HepG2 (cell line): ENCODE results near the gene GDF11. TPM values are rescaled to one million over a fixed set of nuclear protein-coding genes. Genes with fewer than 3 reads are reported as not detected.

ENCODE experiments used
- ATAC-seq: fragments of 200-7000 bp; cut with Tn5 transposase; 3 replicates; pipeline ENCODE4 v1.9.1; 2020; ENCODE audit warnings: mild to moderate bottlenecking, moderate library complexity
- BruUV-seq: library from RNA; stranded (reverse); fragments of 400-500 nt; replicated peaks from 2 replicates; lab custom pipeline; 2021; lab: Mats Ljungman, UMichigan
- CTCF ChIA-PET: fragments of 300-600 bp; formaldehyde crosslinking; extraction: SDS; loops from one replicate; lab custom pipeline; 2021; ENCODE audit warnings: low total read pairs, inconsistent platforms, low intra/inter-chr PET ratio; lab: Yijun Ruan, JAX
- POLR2A ChIA-PET: fragments of 350-600 bp; sonication (Branson Sonifier 250); formaldehyde crosslinking; loops from one replicate; lab custom pipeline; 2020; ENCODE audit warnings: antibody characterized with exemption, inconsistent platforms; lab: Yijun Ruan, JAX
- DNase-seq: peaks from one replicate; pipeline ENCODE4 v3.0.0-alpha.2; 2015; ENCODE audit warnings: low spot score
- FAIRE-seq: peaks from 3 replicates; lab custom pipeline; 2011; peaks lifted over from hg19 to GRCh38; lab: Jason Lieb, UNC
- H2AFZ ChIP-seq: one replicate; pipeline ENCODE4 v1.6.1; 2011; ENCODE audit warnings: low read length, inconsistent platforms
- H3K27ac ChIP-seq: fragments of 300-600 bp; 3 replicates; pipeline ENCODE4 v1.8.0; 2011; ENCODE audit warnings: mixed run types, mild to moderate bottlenecking, mixed read lengths, low read length, inconsistent platforms; ENCODE audit not compliant: insufficient read depth; ENCODE audit errors: extremely low read length
- H3K27me3 ChIP-seq, 2 experiments: fragments of 200-600 bp in 1 of 2; 2 replicates in 1 of 2; 3 replicates in 1 of 2; pipeline versions ENCODE4 v1.6.0 to v1.8.0; 2011; ENCODE audit warnings: low read length in 2 of 2, mild to moderate bottlenecking in 2 of 2, moderate library complexity in 2 of 2, inconsistent platforms in 1 of 2; ENCODE audit not compliant: insufficient read depth in 2 of 2, control insufficient read depth in 1 of 2
- H3K36me3 ChIP-seq, 2 experiments: fragments of 200-600 bp in 1 of 2; replicated peaks in 1 of 2; 2 replicates in 1 of 2; 3 replicates in 1 of 2; pipeline versions ENCODE4 v1.5.1 to v1.8.0; 2011; ENCODE audit warnings: low read length in 2 of 2, inconsistent platforms in 1 of 2; ENCODE audit not compliant: insufficient read depth in 2 of 2, control insufficient read depth in 1 of 2
- H3K4me1 ChIP-seq: 2 replicates; pipeline ENCODE4 v1.5.1; 2012; ENCODE audit warnings: low read length, inconsistent platforms; ENCODE audit not compliant: insufficient read depth
- H3K4me2 ChIP-seq: 2 replicates; pipeline ENCODE4 v1.6.0; 2011; ENCODE audit warnings: low read depth, low read length, inconsistent platforms
- H3K4me3 ChIP-seq, 3 experiments: fragments of 200-600 bp in 1 of 3; sonication (generic), shearing (Covaris generic) in 1 of 3; replicated peaks in 1 of 3; 2 replicates each; pipeline ENCODE4 v1.5.1; 2011 to 2016; ENCODE audit warnings: low read length in 3 of 3, inconsistent platforms in 2 of 3, low read depth in 2 of 3, mild to moderate bottlenecking in 2 of 3, control low read depth in 1 of 3, mixed read lengths in 1 of 3; ENCODE audit not compliant: insufficient read depth in 1 of 3
- H3K79me2 ChIP-seq: one replicate; pipeline ENCODE4 v1.6.1; 2011; ENCODE audit warnings: low read length, inconsistent platforms; ENCODE audit not compliant: insufficient read depth
- H3K9ac ChIP-seq: 2 replicates; pipeline ENCODE4 v1.6.0; 2011; ENCODE audit warnings: mild to moderate bottlenecking, low read depth, low read length, inconsistent platforms; ENCODE audit not compliant: insufficient read depth
- H3K9me3 ChIP-seq: 2 replicates; pipeline ENCODE4 v1.5.1; 2012; ENCODE audit warnings: mild to moderate bottlenecking, low read length
- H4K20me1 ChIP-seq: 2 replicates; pipeline ENCODE4 v1.6.0; 2011; ENCODE audit warnings: inconsistent platforms, mild to moderate bottlenecking, low read length, moderate library complexity; ENCODE audit not compliant: insufficient read depth
- ARNTL ChIP-seq: sonication (generic); formaldehyde crosslinking; IDR thresholded peaks from 2 replicates; pipeline ENCODE4 v1.4.0; 2020; ENCODE audit warnings: mild to moderate bottlenecking, missing genetic modification reagents
- HNF4G ChIP-seq, 2 experiments: sonication (generic) in 1 of 2; formaldehyde crosslinking in 1 of 2; IDR thresholded peaks; 2 replicates each; pipeline versions ENCODE4 v1.4.0 to v1.6.1; 2011 to 2020; ENCODE audit warnings: borderline replicate concordance in 2 of 2, low read depth in 2 of 2, mild to moderate bottlenecking in 2 of 2, low read length in 1 of 2, missing genetic modification reagents in 1 of 2, moderate library complexity in 1 of 2
- SAP130 ChIP-seq: IDR thresholded peaks from 2 replicates; pipeline ENCODE4 v1.6.1; 2016; ENCODE audit warnings: low read depth
- SIN3A ChIP-seq: IDR thresholded peaks from 2 replicates; pipeline ENCODE4 v1.6.1; 2011; ENCODE audit warnings: low read depth, mild to moderate bottlenecking, control low read depth, low read length, borderline replicate concordance
- TBX2 ChIP-seq: sonication (generic); formaldehyde crosslinking; IDR thresholded peaks from 2 replicates; pipeline ENCODE4 v1.5.0; 2020; ENCODE audit warnings: missing genetic modification reagents, mild to moderate bottlenecking, borderline replicate concordance
- TEAD3 ChIP-seq: optimal IDR thresholded peaks from 2 replicates; pipeline ENCODE3; 2016; ENCODE audit warnings: borderline replicate concordance
- XRCC5 ChIP-seq: fragments of 200-400 bp; formaldehyde crosslinking; optimal IDR thresholded peaks from 2 replicates; pipeline ENCODE3; 2017; ENCODE audit warnings: mild to moderate bottlenecking, low read length
- ZNF350 ChIP-seq: sonication (generic); formaldehyde crosslinking; IDR thresholded peaks from 2 replicates; pipeline ENCODE4 v1.4.0; 2020; ENCODE audit warnings: mild to moderate bottlenecking, low read depth, missing genetic modification reagents, borderline replicate concordance
- WGBS: methylation state at CpG from one replicate; pipeline ENCODE4 v1.1.6; 2017; ENCODE audit warnings: low lambda C conversion rate; 5-methylcytosine and 5-hydroxymethylcytosine counted together
- in situ Hi-C: cut with HindIII; loops from 2 replicates; pipeline ENCODE4 v1.10.0; 2017; ENCODE audit warnings: low pct_unique_long_range_greater_than_20kb; ENCODE audit not compliant: extremely low pct_ligation_motif_present
- intact Hi-C: fragments of 100-400 bp; cut with micrococcal nuclease; formaldehyde crosslinking; loops from one replicate; pipeline ENCODE4 v1.10.0; 2022; ENCODE audit not compliant: unreplicated experiment
- polyA plus RNA-seq, 8 experiments: library from polyadenylated mRNA; depleted of rRNA in 3 of 8; stranded (reverse) in 7 of 8; unstranded in 1 of 8; fragments of >200 nt; fragmentation: Illumina TruSeq in 4 of 8; extraction: Trizol in 4 of 8; gene quantifications; 2 replicates each; pipeline versions ENCODE4 v1.2.1 to v1.2.3, GENCODE V29; 2011 to 2016; ENCODE audit warnings: low read depth in 4 of 8, missing spikeins in 1 of 8, mixed read lengths in 1 of 8; ENCODE audit not compliant: insufficient read depth in 1 of 8
- total RNA-seq, 5 experiments: library from RNA; depleted of rRNA; stranded (reverse); fragments of >200 nt; fragmentation: Illumina TruSeq; extraction: Trizol; gene quantifications; 2 replicates each; pipeline ENCODE4 v1.2.3, GENCODE V29; 2016; ENCODE audit warnings: low read depth in 1 of 5
- TF ChIP-seq, protein P1 (sequence below): IDR thresholded peaks from 2 replicates; pipeline ENCODE4 v1.6.1; 2016; ENCODE audit warnings: low read depth, control low read depth
- TF ChIP-seq, protein P2 (sequence below): IDR thresholded peaks from 2 replicates; pipeline ENCODE4 v1.6.1; 2016; ENCODE audit warnings: missing biosample characterization, missing genetic modification reagents, low read depth
- TF ChIP-seq, protein P3 (sequence below): sonication (generic); formaldehyde crosslinking; IDR thresholded peaks from 2 replicates; pipeline ENCODE4 v1.5.1; 2020; ENCODE audit warnings: mild to moderate bottlenecking, missing genetic modification reagents, moderate library complexity
- TF ChIP-seq, protein P4 (sequence below): sonication (generic); formaldehyde crosslinking; IDR thresholded peaks from 2 replicates; pipeline ENCODE4 v1.9.0; 2021; ENCODE audit warnings: missing genetic modification reagents, borderline replicate concordance

GDF11 gene
- total and polyA plus RNA-seq, 2 of the 13 experiments (the other 11 are each of a cell fraction or from before 2014, with no cell fraction given), result 0.63 to 1.5 TPM

DNA sequence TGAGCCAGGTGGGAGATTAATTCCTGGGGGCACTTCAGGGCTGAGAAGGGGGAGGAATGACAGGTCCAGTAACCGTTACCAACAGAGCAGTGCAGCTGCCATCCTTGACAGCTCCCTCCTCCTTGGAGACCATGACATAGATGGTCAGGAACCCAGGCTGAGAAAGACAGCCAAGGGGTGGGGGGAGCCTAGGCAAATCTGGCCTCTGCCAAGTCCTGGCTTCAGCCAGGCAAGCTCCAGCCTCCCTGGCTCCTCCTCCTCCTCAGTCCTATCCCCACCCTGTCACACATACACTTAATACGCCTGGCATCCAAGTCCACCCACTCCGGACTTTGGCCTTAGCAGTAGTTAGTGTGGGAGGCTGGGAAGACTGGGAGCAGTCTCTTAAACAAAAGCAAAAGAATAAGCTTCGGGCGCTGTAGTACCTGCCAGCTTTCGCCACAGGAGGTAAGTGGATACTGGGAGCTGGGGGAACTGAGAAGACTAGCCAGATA, 22.8 kb upstream of the GDF11 start, which contains the start of gene RDH5:
Gene RDH5 (plus strand): TSS at position 323 of the 494 bp plus-strand sequence. CDS start 792 bp downstream, outside the sequence.
- H3K36me3 ChIP-seq, result peaks cover 0 to 8% of the 10 kb centered on the region in 2 experiments; a peak in 3 of 5 replicates
- H3K4me3 ChIP-seq, result peak within 1 kb of the TSS; percentile 15 to 46 (median 15); a peak in 5 of 6 replicates
- peak within 1 kb of the TSS; percentile 62 for H3K4me2 ChIP-seq
- no peaks in the 10 kb centered on the region for H3K79me2 ChIP-seq
- H3K9me3 ChIP-seq, result no peaks in the 10 kb centered on the region
- H3K9ac ChIP-seq, result peak within 1 kb of the TSS; percentile 30; the same call in 1 of the 2 replicates
- H3K4me1 ChIP-seq, result peaks cover 88% of the 10 kb centered on the region
- ATAC-seq, result peak; percentile 66
- ChIA-PET POLR2A (interaction anchor here (0.6 to 5.3 kb wide), 11 partner anchors 9 to 276 kb away, joined by 3 to 38 read pairs (median 5); partner anchors contain the start of genes CD63, DNAJC14, PYM1 and RAB5B), CTCF (interaction anchor here (1.9 to 2.5 kb wide), 3 partner anchors 17 to 60 kb away, joined by 6 to 13 read pairs (median 6); a partner anchor contains a TSS)
- DNase-seq, result peak; percentile 83
- no TSS peak for BruUV-seq
- WGBS, result 25% methylated on average over 6 of the region's 6 CpGs
- 0 out of 2 replicates have a peak, but pooled peaks cover 2% of the 10 kb centered on the region for H4K20me1 ChIP-seq
- H3K27me3 ChIP-seq, result no peaks in the 10 kb centered on the region
- H3K27ac ChIP-seq, result peak within 1 kb of the TSS; percentile 59
- FAIRE-seq, result peak; percentile 48
- intact Hi-C loops, result loop anchor here (2.0 to 5.0 kb wide), 4 partner anchors 13 to 533 kb away; partner anchors contain the start of gene ITGA7
- H2AFZ ChIP-seq, result no peak within 1 kb of the TSS
- in situ Hi-C loops, result no loop called here
- TF ChIP-seq XRCC5, result peak; percentile 66
- TF ChIP-seq TBX2 (CRISPR knock-in tag), result peak; percentile 36; the same call in 1 of the 2 replicates
- TF ChIP-seq ZNF350 (CRISPR knock-in tag), result 0 out of 2 replicates have a peak, but pooled peaks have one; percentile 6
- peak; percentile 58; the same call in 1 of the 2 replicates for TF ChIP-seq HNF4G (IDR thresholded peaks at IDR 0.05; ENCODE audit: borderline replicate concordance, low read depth, low read length)
- TF ChIP-seq HNF4G (CRISPR knock-in tag; IDR thresholded peaks at IDR 0.05; ENCODE audit: borderline replicate concordance, low read depth), result no peak; the same call in 1 of the 2 replicates
- no peak for TF ChIP-seq SIN3A
- TF ChIP-seq, protein P1, sequence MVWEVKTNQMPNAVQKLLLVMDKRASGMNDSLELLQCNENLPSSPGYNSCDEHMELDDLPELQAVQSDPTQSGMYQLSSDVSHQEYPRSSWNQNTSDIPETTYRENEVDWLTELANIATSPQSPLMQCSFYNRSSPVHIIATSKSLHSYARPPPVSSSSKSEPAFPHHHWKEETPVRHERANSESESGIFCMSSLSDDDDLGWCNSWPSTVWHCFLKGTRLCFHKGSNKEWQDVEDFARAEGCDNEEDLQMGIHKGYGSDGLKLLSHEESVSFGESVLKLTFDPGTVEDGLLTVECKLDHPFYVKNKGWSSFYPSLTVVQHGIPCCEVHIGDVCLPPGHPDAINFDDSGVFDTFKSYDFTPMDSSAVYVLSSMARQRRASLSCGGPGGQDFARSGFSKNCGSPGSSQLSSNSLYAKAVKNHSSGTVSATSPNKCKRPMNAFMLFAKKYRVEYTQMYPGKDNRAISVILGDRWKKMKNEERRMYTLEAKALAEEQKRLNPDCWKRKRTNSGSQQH (CRISPR knock-in tag), result no peak
- peak; percentile 33; the same call in 1 of the 2 replicates for TF ChIP-seq SAP130 (CRISPR knock-in tag)
- TF ChIP-seq, protein P2, sequence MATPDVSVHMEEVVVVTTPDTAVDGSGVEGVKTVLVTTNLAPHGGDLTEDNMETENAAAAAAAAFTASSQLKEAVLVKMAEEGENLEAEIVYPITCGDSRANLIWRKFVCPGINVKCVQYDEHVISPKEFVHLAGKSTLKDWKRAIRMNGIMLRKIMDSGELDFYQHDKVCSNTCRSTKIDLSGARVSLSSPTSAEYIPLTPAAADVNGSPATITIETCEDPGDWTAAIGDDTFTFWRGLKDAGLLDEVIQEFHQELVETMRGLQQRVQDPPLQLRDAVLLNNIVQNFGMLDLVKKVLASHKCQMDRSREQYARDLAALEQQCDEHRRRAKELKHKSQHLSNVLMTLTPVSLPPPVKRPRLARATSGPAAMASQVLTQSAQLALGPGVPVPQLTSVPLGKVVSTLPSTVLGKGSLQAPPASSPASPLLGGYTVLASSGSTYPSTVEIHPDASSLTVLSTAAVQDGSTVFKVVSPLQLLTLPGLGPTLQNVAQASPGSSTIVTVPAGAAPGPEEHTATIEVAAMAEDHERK (CRISPR knock-in tag), result no peak
- peak; percentile 39 for TF ChIP-seq TEAD3 (CRISPR knock-in tag)
- TF ChIP-seq ARNTL, result 0 out of 2 replicates have a peak, but pooled peaks have one; percentile 5
- TF ChIP-seq, protein P3, sequence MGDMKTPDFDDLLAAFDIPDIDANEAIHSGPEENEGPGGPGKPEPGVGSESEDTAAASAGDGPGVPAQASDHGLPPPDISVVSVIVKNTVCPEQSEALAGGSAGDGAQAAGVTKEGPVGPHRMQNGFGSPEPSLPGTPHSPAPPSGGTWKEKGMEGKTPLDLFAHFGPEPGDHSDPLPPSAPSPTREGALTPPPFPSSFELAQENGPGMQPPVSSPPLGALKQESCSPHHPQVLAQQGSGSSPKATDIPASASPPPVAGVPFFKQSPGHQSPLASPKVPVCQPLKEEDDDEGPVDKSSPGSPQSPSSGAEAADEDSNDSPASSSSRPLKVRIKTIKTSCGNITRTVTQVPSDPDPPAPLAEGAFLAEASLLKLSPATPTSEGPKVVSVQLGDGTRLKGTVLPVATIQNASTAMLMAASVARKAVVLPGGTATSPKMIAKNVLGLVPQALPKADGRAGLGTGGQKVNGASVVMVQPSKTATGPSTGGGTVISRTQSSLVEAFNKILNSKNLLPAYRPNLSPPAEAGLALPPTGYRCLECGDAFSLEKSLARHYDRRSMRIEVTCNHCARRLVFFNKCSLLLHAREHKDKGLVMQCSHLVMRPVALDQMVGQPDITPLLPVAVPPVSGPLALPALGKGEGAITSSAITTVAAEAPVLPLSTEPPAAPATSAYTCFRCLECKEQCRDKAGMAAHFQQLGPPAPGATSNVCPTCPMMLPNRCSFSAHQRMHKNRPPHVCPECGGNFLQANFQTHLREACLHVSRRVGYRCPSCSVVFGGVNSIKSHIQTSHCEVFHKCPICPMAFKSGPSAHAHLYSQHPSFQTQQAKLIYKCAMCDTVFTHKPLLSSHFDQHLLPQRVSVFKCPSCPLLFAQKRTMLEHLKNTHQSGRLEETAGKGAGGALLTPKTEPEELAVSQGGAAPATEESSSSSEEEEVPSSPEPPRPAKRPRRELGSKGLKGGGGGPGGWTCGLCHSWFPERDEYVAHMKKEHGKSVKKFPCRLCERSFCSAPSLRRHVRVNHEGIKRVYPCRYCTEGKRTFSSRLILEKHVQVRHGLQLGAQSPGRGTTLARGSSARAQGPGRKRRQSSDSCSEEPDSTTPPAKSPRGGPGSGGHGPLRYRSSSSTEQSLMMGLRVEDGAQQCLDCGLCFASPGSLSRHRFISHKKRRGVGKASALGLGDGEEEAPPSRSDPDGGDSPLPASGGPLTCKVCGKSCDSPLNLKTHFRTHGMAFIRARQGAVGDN (CRISPR knock-in tag), result peak; percentile 46
- TF ChIP-seq, protein P4, sequence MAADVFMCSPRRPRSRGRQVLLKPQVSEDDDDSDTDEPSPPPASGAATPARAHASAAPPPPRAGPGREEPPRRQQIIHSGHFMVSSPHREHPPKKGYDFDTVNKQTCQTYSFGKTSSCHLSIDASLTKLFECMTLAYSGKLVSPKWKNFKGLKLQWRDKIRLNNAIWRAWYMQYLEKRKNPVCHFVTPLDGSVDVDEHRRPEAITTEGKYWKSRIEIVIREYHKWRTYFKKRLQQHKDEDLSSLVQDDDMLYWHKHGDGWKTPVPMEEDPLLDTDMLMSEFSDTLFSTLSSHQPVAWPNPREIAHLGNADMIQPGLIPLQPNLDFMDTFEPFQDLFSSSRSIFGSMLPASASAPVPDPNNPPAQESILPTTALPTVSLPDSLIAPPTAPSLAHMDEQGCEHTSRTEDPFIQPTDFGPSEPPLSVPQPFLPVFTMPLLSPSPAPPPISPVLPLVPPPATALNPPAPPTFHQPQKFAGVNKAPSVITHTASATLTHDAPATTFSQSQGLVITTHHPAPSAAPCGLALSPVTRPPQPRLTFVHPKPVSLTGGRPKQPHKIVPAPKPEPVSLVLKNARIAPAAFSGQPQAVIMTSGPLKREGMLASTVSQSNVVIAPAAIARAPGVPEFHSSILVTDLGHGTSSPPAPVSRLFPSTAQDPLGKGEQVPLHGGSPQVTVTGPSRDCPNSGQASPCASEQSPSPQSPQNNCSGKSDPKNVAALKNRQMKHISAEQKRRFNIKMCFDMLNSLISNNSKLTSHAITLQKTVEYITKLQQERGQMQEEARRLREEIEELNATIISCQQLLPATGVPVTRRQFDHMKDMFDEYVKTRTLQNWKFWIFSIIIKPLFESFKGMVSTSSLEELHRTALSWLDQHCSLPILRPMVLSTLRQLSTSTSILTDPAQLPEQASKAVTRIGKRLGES, result no peak
